Progenitor cell of endocrine pancreas (in vitro differentiated cells): ENCODE data around the gene HOOK1. TPM values are rescaled to one million over a fixed set of nuclear protein-coding genes. Genes with fewer than 3 reads are reported as not detected.

Source experiments
- DNase-seq: peaks from one replicate; pipeline ENCODE4 v3.0.0; 2021; ENCODE audit warnings: low spot score; ENCODE audit not compliant: unreplicated experiment
- H3K27ac Mint-ChIP-seq: 2 replicates; pipeline ENCODE4 v1.8.0; 2021; ENCODE audit warnings: mild to moderate bottlenecking, moderate library complexity, mixed read lengths
- H3K27me3 Mint-ChIP-seq: 2 replicates; pipeline ENCODE4 v1.8.0; 2021; ENCODE audit warnings: mixed read lengths
- H3K36me3 Mint-ChIP-seq: 2 replicates; pipeline ENCODE4 v1.8.0; 2022; ENCODE audit warnings: mixed read lengths; ENCODE audit not compliant: insufficient read depth
- H3K4me1 Mint-ChIP-seq: 2 replicates; pipeline ENCODE4 v1.8.0; 2021; ENCODE audit warnings: low read depth, mixed read lengths
- H3K4me3 Mint-ChIP-seq: 2 replicates; pipeline ENCODE4 v1.8.0; 2021; ENCODE audit warnings: low read depth, mild to moderate bottlenecking, moderate library complexity, mixed read lengths
- H3K9me3 Mint-ChIP-seq: 2 replicates; pipeline ENCODE4 v1.8.0; 2021; ENCODE audit warnings: low read depth, mixed read lengths
- CTCF ChIP-seq: fragments of 200-600 bp; sonication (generic); IDR thresholded peaks from one replicate; pipeline ENCODE4 v1.5.0; 2021; ENCODE audit warnings: antibody characterized with exemption, mild to moderate bottlenecking; ENCODE audit not compliant: unreplicated experiment
- total RNA-seq: library from RNA; stranded (reverse); gene quantifications from 2 replicates; pipeline ENCODE4 v1.2.1, GENCODE V29; 2021

The HOOK1 gene
- total RNA-seq, 1 donor from 2014 or later, result 51.2 TPM

- H3K9me3 Mint-ChIP-seq, result peaks cover 10% of the 10 kb centered on the region
- H3K27me3 Mint-ChIP-seq, result no peaks in the 10 kb centered on the region
- no peak for TF ChIP-seq CTCF
- peaks cover 24% of the 10 kb centered on the region for H3K4me1 Mint-ChIP-seq
- H3K36me3 Mint-ChIP-seq, result peaks cover 14% of the 10 kb centered on the region
- H3K27ac Mint-ChIP-seq, result no peak overlapping the region
- no peak overlapping the region for H3K4me3 Mint-ChIP-seq
- DNase-seq, result no peak
Observed at GRCh38 chr1:59857679-59858354, 43.1 kb downstream of the HOOK1 start.

GRCh38 chr1:59866462-59866861, 51.7 kb downstream of the HOOK1 start:
- H3K4me1 Mint-ChIP-seq, result no peaks in the 10 kb centered on the region
- H3K9me3 Mint-ChIP-seq, result no peaks in the 10 kb centered on the region
- no peak overlapping the region for H3K4me3 Mint-ChIP-seq
- H3K27ac Mint-ChIP-seq, result no peak overlapping the region
- TF ChIP-seq CTCF, result no peak
- DNase-seq, result no peak
- H3K27me3 Mint-ChIP-seq, result no peaks in the 10 kb centered on the region
- peaks cover 10% of the 10 kb centered on the region for H3K36me3 Mint-ChIP-seq

GRCh38 chr1:59871746-59872145, 57.0 kb downstream of the HOOK1 start:
- Mint-ChIP-seq H3K27ac (no peak overlapping the region), H3K4me1 (no peaks in the 10 kb centered on the region), H3K36me3 (peaks cover 10% of the 10 kb centered on the region), H3K4me3 (no peak overlapping the region), H3K27me3 (no peaks in the 10 kb centered on the region), H3K9me3 (no peaks in the 10 kb centered on the region)
- TF ChIP-seq CTCF, result no peak
- DNase-seq, result no peak

GRCh38 chr1:59877108-59877682, 62.4 kb downstream of the HOOK1 start:
- no peak for TF ChIP-seq CTCF
- no peak for DNase-seq

GRCh38 chr1:59878370-59878769, 63.6 kb downstream of the HOOK1 start:
- Mint-ChIP-seq H3K36me3 (peaks cover 11% of the 10 kb centered on the region), H3K27me3 (no peaks in the 10 kb centered on the region), H3K4me1 (peaks cover 3% of the 10 kb centered on the region), H3K27ac (no peak overlapping the region), H3K4me3 (no peak overlapping the region), H3K9me3 (peaks cover 4% of the 10 kb centered on the region)
- no peak for TF ChIP-seq CTCF
- DNase-seq, result no peak

More at GRCh38 chr1:59877108-59877682, 62.4 kb downstream of the HOOK1 start:
- Mint-ChIP-seq H3K9me3 (no peaks in the 10 kb centered on the region), H3K36me3 (peaks cover 11% of the 10 kb centered on the region), H3K27me3 (no peaks in the 10 kb centered on the region), H3K27ac (no peak overlapping the region), H3K4me1 (peaks cover 3% of the 10 kb centered on the region), H3K4me3 (no peak overlapping the region)
